SK-N-SH treated with all-trans-retinoic acid at 6 μM for 48 hours (cell line): ENCODE measurements around the gene POU5F2.

Source experiments
- ATAC-seq: fragments of 200-7000 bp; cut with Tn5 transposase; 3 replicates; pipeline ENCODE4 v1.9.1; 2020; ENCODE audit warnings: mild to moderate bottlenecking, moderate library complexity
- BACH2 ChIP-seq: fragments of 250-450 bp; sonication (Bioruptor Pico); IDR thresholded peaks from 2 replicates; pipeline ENCODE4 v1.9.0; 2021; ENCODE audit warnings: mild to moderate bottlenecking, borderline replicate concordance
- ESRRG ChIP-seq: fragments of 250-450 bp; sonication (Bioruptor Pico); IDR thresholded peaks from 2 replicates; pipeline ENCODE4 v1.6.1; 2021; ENCODE audit warnings: mild to moderate bottlenecking
- GLIS3 ChIP-seq: fragments of 250-450 bp; sonication (Bioruptor Pico); IDR thresholded peaks from 2 replicates; pipeline ENCODE4 v1.5.0; 2020; ENCODE audit warnings: mild to moderate bottlenecking, moderate library complexity
- ISL1 ChIP-seq: fragments of 250-450 bp; sonication (Bioruptor Pico); IDR thresholded peaks from 2 replicates; pipeline ENCODE4 v2.1.2; 2022; ENCODE audit warnings: mild to moderate bottlenecking, moderate library complexity
- PATZ1 ChIP-seq: fragments of 250-450 bp; sonication (Bioruptor Pico); IDR thresholded peaks from 2 replicates; pipeline ENCODE4 v1.8.0; 2020; ENCODE audit warnings: mild to moderate bottlenecking, moderate library complexity, borderline replicate concordance
- RARB ChIP-seq: fragments of 250-450 bp; sonication (Bioruptor Pico); IDR thresholded peaks from 2 replicates; pipeline ENCODE4 v1.8.0; 2021; ENCODE audit warnings: mild to moderate bottlenecking, moderate library complexity
- SNAI2 ChIP-seq: fragments of 250-450 bp; sonication (Bioruptor Pico); IDR thresholded peaks from 2 replicates; pipeline ENCODE4 v1.5.0; 2020; ENCODE audit warnings: mild to moderate bottlenecking, moderate library complexity
- TCF4 ChIP-seq: fragments of 250-450 bp; sonication (Bioruptor Pico); IDR thresholded peaks from 2 replicates; pipeline ENCODE4 v1.8.0; 2021; ENCODE audit warnings: mild to moderate bottlenecking, moderate library complexity, borderline replicate concordance
- TOX ChIP-seq: fragments of 250-450 bp; sonication (Bioruptor Pico); IDR thresholded peaks from 2 replicates; pipeline ENCODE4 v1.8.0; 2021; ENCODE audit warnings: mild to moderate bottlenecking, moderate library complexity, borderline replicate concordance
- ZC3H10 ChIP-seq: fragments of 250-450 bp; sonication (Bioruptor Pico); IDR thresholded peaks from 2 replicates; pipeline ENCODE4 v1.5.1; 2021; ENCODE audit warnings: mild to moderate bottlenecking, moderate library complexity
- ZFP3 ChIP-seq: fragments of 250-450 bp; sonication (Bioruptor Pico); IDR thresholded peaks from 2 replicates; pipeline ENCODE4 v1.5.0; 2020; ENCODE audit warnings: mild to moderate bottlenecking, moderate library complexity
- ZNF565 ChIP-seq: fragments of 450-650 bp; formaldehyde crosslinking; conservative IDR thresholded peaks from 2 replicates; pipeline ENCODE4 v1.5.0; 2020; ENCODE audit warnings: low read depth, mild to moderate bottlenecking, moderate library complexity
- ZNF70 ChIP-seq: fragments of 450-650 bp; formaldehyde crosslinking; IDR thresholded peaks from 2 replicates; pipeline ENCODE4 v1.5.0; 2020; ENCODE audit warnings: mild to moderate bottlenecking, moderate library complexity
- ZNF8 ChIP-seq: fragments of 450-650 bp; formaldehyde crosslinking; IDR thresholded peaks from 2 replicates; pipeline ENCODE4 v1.5.0; 2020; ENCODE audit warnings: mild to moderate bottlenecking, moderate library complexity
- TF ChIP-seq, protein P1 (sequence below): fragments of 250-450 bp; sonication (Bioruptor Pico); IDR thresholded peaks from 2 replicates; pipeline ENCODE4 v1.5.1; 2020; ENCODE audit warnings: low read depth, mild to moderate bottlenecking, moderate library complexity

The POU5F2 gene

DNA sequence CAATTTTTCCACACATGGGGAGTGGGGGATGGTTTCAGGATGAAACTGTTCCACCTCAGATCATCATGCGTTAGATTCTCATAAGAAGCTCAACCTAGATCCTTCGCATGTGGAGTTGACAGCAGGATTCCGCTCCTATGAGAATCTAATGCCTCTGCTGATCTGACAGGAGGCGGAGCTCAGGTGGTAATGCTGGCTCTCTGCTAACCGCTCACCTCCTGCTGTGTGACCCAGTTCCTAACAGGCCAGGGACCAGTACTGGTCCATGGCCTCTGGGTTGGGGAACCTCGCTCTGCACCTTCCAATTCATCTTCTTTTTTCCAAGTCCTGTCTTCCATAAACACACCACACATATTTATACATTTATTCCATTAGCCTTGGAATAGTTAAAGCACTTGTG is 33.0 kb downstream of the POU5F2 start:
- no peak for ATAC-seq
- TF ChIP-seq TCF4 (no peak), ZNF8 (CRISPR knock-in tag) (no peak), ESRRG (CRISPR knock-in tag) (no peak), SNAI2 (CRISPR knock-in tag) (no peak), RARB (CRISPR knock-in tag) (no peak)
- TF ChIP-seq, protein P1, sequence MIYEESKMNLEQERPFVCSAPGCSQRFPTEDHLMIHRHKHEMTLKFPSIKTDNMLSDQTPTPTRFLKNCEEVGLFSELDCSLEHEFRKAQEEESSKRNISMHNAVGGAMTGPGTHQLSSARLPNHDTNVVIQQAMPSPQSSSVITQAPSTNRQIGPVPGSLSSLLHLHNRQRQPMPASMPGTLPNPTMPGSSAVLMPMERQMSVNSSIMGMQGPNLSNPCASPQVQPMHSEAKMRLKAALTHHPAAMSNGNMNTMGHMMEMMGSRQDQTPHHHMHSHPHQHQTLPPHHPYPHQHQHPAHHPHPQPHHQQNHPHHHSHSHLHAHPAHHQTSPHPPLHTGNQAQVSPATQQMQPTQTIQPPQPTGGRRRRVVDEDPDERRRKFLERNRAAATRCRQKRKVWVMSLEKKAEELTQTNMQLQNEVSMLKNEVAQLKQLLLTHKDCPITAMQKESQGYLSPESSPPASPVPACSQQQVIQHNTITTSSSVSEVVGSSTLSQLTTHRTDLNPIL (CRISPR knock-in tag), result no peak

DNA sequence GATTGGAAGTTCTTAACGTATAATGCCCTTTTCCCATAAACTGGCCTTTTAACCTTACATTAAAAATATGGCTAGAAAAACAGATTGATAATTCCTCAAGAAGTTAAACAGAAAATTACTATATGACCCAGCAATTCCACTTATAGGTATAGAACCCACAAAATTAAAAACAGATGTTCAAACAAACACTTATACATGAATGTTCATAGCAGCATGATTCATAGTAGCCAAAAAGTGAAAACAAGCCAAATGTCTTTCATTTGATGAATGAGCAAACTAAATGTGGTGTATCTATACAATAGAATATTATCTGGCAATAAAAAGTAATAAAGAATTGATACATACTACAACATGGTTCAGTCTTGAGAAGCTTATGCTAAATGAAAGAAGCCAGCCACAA is 35.5 kb downstream of the POU5F2 start:
- no peak for TF ChIP-seq ZC3H10 (CRISPR knock-in tag)
- TF ChIP-seq ZFP3, result no peak
- no peak for TF ChIP-seq BACH2 (CRISPR knock-in tag)
- no peak for TF ChIP-seq TOX
- TF ChIP-seq ISL1 (CRISPR knock-in tag), result peak; percentile 59
- no peak for TF ChIP-seq RARB (CRISPR knock-in tag)
- peak; percentile 47 for ATAC-seq

GRCh38 chr5:93704996-93705395 is 36.4 kb downstream of the POU5F2 start:
- TF ChIP-seq ZNF70 (CRISPR knock-in tag) (no peak), SNAI2 (CRISPR knock-in tag) (no peak), TOX (no peak), PATZ1 (CRISPR knock-in tag) (no peak), ISL1 (CRISPR knock-in tag) (no peak)
- no peak for ATAC-seq

DNA sequence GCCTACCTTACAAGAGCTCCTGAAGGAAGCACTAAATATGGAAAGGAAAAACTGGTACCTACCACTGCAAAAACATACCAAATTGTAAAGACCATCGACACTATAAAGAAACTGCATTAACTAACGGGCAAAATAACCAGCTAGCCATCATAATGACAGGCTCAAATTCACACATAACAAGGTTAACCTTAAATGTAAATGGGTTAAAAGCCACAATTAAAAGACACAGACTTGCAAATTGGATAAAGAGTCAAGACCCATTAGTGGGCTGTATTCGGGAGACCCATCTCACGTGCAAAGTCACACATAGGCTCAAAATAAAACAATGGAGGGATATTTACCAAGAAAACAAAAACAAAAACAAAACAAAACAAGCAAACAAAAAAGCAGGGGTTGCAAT is 49.4 kb downstream of the POU5F2 start:
- no peak for ATAC-seq
- no peak for TF ChIP-seq TCF4
- TF ChIP-seq ZNF565 (CRISPR knock-in tag), result no peak
- TF ChIP-seq ISL1 (CRISPR knock-in tag), result no peak
- TF ChIP-seq GLIS3 (CRISPR knock-in tag), result no peak
- TF ChIP-seq TOX, result no peak
- TF ChIP-seq, all 23 proteins: peak for 0
